Globus pallidus (tissue), 1 donor: Measurements from ENCODE around the gene BRD8.
A peak's percentile ranks its signal among the peaks of the same experiment; 100 is the strongest.
"Not testable (repeated sequence)": the region's sequence is repeated elsewhere in the genome, so short reads cannot be mapped to it uniquely, and the experiment has no call there.

Experiments used
- DNase-seq: peaks from one replicate; pipeline ENCODE4 v3.0.0-alpha.2; 2015; ENCODE audit warnings: low spot score

The BRD8 gene, protein sequence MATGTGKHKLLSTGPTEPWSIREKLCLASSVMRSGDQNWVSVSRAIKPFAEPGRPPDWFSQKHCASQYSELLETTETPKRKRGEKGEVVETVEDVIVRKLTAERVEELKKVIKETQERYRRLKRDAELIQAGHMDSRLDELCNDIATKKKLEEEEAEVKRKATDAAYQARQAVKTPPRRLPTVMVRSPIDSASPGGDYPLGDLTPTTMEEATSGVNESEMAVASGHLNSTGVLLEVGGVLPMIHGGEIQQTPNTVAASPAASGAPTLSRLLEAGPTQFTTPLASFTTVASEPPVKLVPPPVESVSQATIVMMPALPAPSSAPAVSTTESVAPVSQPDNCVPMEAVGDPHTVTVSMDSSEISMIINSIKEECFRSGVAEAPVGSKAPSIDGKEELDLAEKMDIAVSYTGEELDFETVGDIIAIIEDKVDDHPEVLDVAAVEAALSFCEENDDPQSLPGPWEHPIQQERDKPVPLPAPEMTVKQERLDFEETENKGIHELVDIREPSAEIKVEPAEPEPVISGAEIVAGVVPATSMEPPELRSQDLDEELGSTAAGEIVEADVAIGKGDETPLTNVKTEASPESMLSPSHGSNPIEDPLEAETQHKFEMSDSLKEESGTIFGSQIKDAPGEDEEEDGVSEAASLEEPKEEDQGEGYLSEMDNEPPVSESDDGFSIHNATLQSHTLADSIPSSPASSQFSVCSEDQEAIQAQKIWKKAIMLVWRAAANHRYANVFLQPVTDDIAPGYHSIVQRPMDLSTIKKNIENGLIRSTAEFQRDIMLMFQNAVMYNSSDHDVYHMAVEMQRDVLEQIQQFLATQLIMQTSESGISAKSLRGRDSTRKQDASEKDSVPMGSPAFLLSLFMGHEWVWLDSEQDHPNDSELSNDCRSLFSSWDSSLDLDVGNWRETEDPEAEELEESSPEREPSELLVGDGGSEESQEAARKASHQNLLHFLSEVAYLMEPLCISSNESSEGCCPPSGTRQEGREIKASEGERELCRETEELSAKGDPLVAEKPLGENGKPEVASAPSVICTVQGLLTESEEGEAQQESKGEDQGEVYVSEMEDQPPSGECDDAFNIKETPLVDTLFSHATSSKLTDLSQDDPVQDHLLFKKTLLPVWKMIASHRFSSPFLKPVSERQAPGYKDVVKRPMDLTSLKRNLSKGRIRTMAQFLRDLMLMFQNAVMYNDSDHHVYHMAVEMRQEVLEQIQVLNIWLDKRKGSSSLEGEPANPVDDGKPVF

DNA sequence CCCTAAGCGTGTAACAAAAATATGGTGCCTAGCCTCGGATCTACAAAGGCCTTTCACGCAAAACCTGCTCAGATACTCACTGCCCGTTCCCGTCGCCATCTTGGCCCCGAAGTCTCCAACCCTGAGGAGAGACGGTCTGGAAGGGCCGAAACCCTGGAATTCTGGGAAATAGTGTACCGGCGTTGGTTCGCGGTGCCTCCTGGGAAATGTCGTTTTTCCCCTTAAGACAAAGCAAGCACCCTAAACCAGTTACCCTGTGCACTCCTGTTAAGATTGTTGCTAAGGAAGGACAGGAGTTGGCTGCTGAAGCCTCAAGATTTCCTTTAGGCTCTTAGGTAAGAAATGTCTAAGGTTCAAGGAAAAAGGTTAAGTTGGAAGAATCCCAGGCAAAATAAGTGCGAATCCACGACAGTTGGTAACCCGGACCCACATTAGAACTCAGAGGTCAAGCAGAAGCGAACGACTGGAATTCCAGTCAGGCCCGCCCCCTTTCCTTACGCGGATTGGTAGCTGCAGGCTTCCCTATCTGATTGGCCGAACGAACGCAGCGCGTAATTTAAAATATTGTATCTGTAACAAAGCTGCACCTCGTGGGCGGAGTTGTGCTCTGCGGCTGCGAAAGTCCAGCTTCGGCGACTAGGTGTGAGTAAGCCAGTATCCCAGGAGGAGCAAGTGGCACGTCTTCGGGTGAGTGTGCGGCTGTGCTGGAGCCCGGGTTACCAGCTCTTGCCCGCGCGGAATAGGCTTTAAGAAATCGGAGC, at the start of gene BRD8, which contains the start of gene KIF20A:
Gene BRD8 (minus strand): TSS at position 115 of the 761 bp plus-strand sequence. CDS start 16 bp downstream, at position 99.
Gene KIF20A (plus strand): TSS at position 597 of the 761 bp plus-strand sequence. CDS start 569 bp downstream, outside the sequence.
- DNase-seq: peak; percentile 98

DNA sequence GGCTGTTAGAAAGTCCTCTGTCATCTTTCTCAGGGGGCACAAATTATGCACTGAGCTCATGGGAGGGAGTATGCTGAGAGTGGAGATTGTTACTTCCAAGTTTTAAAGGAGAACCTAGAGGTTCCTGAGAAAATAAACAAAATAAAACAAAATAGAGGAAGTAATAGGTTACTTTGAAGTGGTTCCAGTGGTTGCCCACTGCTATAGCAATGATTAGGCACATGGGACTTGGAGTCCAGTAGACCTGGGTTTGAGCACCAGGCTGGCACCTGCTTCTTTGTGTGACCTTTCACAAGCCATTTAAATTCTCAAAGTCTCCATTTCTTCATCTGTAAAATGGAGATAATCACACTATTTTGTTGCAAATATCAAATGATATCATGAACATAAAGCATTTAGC, 48.5 kb upstream of the BRD8 start:
- no peak for DNase-seq

DNA sequence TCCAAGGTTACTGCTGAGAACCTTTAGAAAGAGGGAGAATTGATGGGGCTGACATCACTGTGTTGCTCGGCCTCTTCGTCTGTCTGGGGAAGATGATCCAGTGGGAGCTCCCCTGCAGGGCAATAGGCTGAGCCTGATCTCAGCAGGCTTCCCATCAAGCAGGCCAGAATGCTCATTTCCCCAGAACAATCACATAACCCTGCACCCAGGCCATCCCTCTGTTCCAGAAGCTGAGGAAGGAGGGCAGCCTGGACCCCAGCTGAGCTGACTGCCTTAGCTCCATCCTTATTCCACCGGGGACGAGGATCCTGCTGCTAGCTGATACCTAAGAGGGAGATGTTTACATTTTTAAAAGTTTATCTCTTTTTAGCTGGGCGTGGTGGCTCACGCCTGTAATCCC, 46.3 kb upstream of the BRD8 start:
- DNase-seq: no peak

DNA sequence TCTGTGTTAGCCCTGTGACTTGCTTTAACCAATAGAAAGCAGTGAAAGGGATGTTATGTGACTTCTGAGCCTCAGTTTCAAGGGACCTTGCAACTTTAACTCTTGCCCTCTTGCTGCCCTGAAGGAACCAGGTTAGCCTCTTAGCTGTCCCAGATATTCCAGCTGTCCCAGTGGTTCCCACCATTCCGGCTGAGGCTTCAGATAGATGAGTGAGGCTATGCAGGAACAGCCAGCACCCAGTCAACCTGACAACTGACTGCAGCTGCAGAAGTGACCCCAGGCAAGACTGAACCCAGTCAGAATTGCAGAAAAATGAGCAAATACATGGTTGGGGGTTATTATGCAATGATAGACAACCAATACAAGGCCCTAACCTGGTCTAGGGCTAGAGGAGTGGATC, 45.1 kb upstream of the BRD8 start:
- no peak for DNase-seq

DNA sequence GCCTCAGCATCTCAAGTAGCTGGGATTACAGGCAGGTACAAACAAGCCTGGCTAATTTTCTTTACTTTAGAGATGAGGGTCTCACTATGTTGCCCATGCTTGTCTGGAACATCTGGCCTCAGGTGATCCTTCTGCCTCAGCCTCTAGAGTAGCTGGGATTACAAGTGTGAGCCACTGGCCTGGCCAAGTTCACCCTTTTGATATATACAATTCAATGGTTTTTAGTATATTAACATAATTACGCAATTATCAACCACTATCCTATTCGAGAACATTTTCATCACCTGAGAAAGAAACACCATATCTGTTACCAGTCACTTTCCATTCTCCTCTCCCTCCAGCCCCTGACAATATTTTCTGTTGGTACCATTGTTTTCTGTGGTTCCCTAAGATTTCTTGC, 38.4 kb upstream of the BRD8 start:
- no peak for DNase-seq

DNA sequence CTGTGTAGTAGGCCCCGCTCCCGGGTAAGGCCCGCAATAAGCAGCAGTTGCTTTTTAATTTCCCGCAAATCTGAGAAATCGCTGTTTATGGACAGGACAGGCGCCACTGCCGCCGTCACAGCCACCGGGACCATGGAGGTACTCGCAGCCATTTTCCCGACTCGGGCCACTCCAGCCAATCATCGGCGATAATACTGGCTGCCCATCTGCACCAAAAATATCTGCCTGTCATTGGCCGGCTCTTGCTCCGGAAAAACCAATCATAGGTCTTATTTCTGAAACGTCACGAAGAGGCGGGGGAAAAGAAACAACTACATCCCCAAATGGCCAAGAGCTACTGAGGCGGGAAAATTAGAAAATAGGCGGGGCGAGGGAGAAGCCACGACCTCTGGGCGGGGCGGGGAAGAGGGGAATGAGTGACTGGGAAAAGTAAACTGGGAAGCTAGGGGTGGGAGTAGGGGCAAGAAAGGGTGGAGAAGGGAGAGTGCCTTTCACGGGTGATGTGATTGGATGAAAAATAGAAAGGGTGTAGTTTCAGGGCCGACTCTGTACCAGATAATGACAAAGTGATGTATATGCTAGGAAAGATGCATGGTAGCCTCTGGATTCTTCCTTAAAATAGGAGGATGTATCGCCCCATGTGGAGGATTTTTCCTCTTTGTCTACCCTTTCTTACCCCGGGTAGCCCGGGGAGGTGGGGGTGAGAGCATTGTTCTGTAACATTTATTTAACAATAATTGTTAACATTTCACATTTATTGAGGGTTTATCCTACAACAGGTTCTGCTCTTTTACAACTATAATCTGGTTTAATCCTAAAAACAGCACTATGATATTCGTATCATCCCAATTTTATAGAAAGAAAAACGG, 35.0 kb upstream of the BRD8 start, which contains the start of gene CDC23:
Gene CDC23 (minus strand): TSS at position 163 of the 869 bp plus-strand sequence. CDS start 11 bp downstream, at position 152.
- peak; percentile 98 for DNase-seq

DNA sequence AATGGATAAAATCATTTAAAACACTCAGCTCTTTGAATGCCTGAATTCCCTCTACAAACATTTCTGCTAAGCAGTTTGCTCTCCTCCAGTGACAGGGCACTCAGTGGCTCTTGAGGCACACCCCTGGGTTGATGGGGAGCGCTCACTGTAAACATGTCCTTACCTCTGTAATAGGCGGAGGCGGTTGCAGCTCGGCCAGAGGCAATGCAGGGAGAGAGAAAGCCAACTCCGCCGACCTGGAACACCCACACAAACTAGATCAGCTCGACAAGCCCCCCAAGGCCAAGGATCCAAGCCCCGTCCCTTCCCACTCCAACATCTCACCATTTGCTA, 34.4 kb upstream of the BRD8 start:
- no peak for DNase-seq

DNA sequence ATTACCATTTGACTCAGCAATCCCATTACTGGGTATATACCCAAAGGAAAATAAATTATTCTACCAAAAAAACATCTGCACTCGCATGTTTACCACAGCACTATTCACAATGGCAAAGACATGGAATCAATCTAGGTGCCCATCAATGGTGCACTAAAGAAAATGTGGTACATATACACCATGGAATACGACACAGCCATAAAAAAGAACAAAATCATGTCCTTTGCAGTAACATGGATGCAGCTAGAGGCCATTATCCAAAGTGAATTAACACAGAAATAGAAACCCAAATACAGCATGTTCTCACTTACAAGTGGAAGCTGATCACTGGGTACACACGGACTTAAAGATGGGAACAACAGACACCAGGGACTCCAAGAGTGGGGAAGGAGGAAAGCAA, 32.6 kb upstream of the BRD8 start:
- DNase-seq: no peak

DNA sequence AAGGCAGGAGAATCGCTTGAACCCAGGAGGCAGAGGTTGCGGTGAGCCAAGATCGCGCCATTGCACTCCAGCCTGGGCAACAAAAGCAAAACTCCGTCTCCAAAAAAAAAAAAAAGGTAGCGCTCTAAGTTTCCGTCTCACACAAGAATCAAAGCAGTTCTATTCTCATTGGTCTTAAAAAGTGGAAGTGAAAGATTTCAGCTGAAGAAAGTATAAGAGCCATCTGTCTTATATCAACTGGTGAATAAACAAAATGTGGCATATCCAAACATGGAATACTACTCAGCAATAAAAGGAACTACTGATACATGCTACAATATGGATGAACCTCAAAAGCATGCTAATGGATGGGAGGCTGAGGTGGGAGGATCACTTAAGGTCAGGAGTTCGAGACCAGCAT, 15.4 kb upstream of the BRD8 start:
- DNase-seq: not testable (repeated sequence)

DNA sequence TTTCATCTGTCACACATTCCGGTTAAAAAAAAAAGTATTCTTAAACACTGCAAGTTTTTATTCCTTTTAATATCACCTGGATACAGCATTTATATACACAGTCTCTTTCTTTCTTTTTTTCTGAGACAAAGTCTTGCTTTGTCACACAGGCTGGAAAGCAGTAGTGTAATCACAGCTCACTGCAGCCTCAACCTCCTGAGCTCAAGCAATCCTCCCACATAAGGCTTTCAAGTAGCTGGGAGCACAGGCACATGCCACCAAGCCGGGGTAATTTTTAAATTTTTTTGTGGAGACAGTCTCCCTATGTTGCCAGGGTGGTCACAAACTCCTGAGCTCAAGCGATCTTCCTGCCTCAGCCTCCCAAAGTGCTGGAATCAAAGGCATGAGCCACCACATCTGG, 14.4 kb upstream of the BRD8 start:
- DNase-seq: no peak

DNA sequence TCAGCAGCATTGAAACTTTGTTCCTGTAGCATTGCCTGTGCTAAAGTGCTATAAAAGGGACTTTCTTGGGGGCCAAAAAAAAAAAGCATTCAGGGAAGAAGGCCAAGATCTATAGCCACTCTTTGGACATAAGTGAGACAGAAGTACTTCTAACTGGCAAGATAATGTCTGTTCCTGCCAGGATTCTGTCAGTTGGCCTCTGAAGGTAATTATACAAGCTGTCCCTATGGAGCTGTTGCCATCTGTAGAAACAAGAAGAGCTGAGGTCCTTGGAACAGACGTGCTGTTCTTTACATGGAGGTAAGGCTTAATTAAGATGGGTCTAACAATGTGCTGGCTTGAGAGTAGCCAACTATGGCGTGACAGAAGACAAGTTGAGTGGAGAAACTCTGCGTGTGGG, 10.2 kb upstream of the BRD8 start:
- no peak for DNase-seq

DNA sequence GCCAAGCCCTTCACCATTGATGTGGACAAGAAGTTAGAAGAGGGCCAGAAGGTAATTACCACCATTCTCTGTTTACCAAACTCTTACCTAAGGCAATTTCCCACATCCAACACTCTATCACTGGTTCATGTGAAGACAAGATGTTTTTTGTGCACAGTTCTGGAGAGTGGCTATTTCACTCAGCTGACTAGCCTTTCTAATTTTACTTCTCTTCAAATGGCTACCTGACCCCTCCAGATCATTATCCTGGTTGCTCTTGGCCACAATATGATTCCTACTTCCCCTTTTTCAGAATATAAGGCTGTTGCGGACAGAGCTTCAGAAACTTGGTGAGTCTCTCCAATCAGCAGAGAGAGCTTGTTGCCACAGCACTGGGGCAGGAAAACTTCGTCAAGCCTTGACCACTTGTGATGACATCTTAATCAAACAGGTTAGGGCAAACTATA, 7.6 kb upstream of the BRD8 start:
- DNase-seq: no peak

DNA sequence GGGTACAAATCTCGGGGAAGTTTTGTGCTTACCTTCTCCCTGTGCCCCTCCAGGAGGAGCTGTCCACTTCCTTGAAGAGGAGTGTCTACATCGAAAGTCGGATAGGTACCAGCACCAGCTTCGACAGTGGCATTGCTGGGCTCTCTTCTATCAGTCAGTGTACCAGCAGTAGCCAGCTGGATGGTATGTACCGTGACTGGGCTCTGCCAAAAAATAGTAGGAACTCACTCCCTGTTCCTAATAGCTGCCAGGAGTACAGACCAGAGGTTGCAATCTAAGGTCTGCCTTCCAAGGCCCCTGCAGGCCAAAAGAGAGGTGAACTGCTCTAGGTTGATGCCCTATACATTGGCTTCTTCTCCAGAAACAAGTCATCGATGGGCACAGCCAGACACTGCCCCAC, 4.4 kb upstream of the BRD8 start:
- DNase-seq: no peak

DNA sequence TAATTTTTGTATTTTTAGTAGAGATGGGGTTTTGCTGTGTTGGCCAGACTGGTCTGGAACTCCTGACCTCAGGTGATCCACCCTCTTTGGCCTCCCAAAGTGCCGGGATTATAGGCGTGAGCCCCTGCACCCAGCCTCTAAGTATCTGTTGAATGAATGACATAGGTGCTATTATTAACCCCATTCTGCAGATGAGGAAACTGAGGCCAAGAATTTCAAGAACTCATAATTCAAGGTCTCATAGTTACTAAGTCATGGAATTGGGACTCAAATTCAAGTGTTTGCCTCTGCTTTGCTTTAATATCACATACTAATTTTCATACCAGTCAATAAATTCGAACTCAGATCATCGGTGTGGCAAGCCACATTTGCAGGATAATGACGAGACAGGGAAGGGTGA, 2.4 kb upstream of the BRD8 start:
- DNase-seq: no peak

DNA sequence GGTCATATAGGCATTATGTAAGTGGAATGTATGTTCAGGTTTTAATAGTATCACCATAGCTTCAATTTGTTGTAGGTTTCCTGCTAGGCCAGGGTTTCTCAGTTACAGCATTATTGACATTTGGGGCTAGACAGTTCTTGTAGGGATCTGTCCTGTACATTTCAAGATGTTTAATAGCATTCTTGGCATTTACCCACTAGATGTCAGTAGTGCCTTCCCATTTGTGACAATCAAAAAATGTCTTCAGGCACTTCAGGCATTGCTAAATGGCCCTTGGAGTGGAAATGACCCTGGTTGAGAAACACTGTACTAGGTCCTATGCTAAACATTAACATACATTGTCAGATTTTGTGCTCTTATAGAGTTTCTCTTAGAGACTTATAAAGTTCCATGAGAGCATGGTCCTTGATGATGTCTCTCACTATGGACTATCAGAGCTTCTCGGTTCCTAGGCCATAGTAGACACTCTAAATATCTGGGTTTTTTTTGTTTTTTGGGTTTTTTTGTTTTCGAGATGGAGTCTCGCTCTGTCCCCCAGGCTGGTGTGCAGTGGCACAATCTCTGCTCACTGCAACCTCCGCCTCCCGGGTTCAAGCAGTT, 1.9 kb upstream of the BRD8 start:
- DNase-seq: no peak

DNA sequence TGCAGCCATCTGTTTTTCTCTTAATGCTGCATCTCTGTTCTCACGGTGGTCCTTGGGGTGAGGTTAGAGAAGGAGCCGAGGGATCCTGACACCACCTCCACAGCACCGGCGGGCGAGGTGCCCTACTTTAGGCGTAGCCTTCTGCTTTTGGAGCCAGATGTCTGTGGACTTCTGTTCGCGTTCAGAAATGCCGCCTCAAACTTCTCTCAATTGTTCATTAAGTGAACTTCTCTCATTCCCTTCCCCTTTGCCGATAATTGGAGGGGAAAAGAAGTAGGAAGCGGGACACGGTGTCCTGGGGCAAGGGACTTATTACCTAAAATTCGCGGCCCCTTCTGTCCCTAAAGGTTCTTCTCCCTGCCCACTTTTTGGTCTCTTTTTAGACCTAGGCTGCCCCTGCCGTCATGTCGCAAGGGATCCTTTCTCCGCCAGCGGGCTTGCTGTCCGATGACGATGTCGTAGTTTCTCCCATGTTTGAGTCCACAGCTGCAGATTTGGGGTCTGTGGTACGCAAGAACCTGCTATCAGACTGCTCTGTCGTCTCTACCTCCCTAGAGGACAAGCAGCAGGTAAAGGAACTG, 937 bp upstream of the BRD8 start:
- DNase-seq: no peak

DNA sequence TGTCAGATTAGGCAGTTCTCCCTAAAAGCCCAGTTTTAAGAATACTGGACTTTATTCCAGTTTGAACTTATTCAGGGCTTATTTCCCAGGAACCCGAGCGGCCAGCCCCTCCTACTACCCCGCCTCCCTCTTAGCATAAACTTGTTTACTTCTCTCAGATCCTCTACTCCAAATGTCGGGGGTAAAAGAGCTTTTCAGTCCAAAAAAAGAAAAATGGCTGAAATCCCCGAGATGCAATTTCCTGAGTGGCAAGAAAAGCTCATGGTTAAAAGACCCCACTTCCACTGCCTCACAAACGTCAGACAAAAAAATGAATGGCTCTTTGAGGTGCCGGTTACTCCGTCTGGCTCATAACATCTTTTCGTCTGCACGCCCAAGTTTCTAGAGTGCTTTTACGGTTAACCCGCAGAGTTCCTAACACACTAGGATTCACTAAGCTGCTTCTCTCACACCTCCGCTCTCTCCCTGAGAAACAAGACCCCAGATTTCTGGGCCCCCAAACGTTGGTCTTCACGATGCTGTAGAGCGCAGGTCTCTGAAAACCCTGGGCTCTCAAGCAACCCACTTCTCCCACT, 402 bp downstream of the BRD8 start:
- DNase-seq: peak; percentile 56

DNA sequence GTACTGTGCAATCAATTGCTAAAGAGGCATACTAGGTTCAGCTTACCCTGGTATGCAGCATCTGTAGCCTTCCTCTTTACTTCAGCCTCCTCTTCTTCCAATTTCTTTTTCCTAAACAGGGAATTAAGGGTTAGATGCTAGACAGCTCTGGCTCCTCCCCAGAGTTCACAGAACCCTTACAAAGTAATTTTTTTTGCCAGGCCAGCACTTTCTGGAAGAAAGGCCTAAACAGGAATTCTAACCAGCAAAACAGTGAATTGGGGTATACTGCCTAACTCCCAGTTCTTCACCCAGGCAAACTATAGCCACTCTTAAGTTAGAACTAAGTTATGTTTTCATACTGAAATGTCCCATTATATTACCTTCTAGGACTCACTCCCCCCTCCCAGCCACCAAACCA, 8.1 kb downstream of the BRD8 start:
- no peak for DNase-seq

DNA sequence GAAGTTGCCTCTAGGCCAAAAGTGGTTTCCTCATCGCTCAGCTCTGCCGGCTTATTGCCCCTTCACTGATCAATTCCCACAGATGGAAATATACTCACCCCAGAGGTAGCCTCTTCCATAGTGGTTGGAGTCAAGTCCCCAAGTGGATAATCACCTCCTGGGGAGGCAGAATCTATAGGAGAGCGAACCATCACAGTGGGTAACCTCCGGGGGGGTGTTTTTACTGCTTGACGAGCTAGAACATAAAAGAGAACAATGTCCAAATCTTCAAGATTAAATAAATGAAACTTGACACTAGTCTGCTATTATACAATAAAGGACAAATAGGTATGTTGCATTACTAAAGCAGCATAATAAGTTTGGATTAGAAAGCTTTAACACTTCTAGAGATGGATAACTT, 9.3 kb downstream of the BRD8 start:
- DNase-seq: no peak
